ENCODE data around the gene NEK6.

Gene NEK6

GRCh38 chr9:124296796-124297550 is 39.2 kb downstream of the NEK6 start:
- no peak for DNase-seq (ENCODE audit: low read depth, low spot score)

DNA sequence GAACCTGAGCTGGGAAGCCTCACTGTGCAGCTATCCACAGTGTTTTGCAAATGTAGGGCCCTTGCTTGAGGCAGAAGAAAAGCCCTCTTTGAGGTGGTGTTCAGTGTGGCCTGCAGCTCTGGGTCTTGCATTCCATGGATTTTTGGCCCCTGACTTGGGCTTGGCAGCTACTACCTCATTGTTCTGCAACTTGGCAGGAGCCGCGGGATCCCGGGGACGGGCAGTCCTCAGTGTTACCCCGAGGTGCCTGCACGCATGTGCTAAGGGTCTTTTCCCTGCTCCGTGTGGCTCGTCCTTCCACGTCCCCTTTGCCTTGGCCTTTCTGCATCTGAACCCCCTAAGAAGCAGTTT is 39.8 kb downstream of the NEK6 start:
- DNase-seq (ENCODE audit: low read depth, low spot score): no peak

DNA sequence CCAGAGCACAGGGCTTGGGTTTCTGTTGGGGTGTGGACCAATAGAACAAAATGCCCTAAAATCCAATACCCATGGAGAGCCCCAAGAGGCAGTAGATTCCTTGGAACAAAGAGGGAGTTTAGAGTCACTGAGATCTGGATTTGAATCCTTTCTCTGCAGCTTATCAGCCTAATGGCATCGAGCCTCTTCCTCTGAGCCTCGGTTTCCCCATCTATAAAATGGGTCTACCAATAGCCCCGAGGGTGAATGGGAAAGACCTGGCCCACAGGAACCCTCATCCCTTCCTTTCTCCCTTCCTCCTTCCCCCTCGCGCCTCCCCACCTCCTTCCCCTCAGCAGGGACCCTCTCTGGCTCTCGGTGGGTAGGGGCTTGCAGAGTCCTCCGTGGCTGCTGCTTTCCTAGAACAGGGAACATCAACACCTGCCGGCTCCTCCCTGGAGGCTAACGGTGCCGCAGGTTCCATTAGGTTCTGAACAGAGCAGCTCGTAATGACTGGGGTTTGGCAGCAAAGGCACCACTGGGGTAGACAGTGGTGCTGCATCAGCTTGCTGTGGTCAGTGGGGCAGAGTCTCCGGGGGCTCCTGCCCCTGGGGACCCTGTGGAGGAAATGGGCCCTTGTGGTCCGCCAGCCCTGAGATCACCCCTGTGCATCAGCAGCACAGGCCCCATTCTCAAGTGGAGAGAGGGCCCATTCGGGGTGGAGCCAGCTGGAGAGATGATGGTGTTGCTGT is 40.3 kb downstream of the NEK6 start:
- DNase-seq (ENCODE audit: low read depth, low spot score): no peak

DNA sequence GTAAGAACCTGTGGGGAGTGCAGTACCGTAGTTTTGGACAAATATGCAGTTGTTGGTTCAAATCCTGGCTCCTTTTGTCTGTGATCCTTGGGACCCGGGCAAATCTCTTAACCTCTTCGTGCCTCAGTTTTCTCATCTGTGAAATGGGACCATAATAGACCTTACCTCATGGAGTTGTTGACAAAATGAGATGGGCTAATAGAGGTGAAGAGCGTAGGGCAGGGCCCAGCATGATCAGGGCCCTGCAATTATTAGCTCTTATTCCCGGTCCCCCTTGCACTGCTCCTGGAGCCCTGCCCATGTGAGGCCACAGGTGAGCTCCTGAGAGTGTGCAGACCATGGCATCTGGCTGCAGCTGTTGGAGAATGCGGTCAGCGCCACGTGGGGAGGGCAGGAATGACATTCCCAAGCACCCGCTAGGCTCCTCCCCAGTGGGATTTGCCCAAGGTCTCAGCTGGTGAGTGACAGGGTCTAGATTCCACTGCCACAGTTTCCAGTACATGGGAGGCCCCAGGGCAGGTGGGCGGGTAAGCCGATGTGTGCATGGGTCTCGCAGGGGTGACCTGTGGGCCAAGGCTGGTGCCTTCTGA is 41.0 kb downstream of the NEK6 start:
- no peak for DNase-seq (ENCODE audit: low read depth, low spot score)

- DNase-seq (ENCODE audit: low read depth, low spot score): no peak
Observed at GRCh38 chr9:124299515-124300090, 41.9 kb downstream of the NEK6 start.

DNA sequence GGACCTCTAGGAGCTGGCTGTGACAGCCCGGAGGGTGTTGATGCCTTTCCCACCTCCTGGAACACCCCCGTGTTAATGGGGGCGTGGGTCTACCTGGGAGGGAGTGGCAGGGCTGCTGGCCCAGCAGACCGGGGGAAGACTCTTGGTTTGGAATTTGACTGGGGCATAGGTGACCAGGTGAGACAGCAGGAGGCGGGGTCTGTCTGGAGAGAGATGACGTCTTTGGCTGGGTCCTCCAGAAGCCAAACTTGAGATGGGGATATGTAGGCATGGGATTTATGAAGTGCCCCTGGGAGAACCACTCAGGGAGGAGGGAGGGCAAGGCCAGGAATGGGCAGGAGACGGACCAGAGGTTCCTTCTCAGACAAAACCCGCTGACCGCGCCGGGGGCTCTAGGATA is 42.6 kb downstream of the NEK6 start:
- DNase-seq (ENCODE audit: low read depth, low spot score): no peak

- no peak for DNase-seq (ENCODE audit: low read depth, low spot score)
Observed at GRCh38 chr9:124302921-124303320, 45.2 kb downstream of the NEK6 start.

- DNase-seq (ENCODE audit: low read depth, low spot score): no peak
Observed at GRCh38 chr9:124303762-124304161, 46.0 kb downstream of the NEK6 start.

DNA sequence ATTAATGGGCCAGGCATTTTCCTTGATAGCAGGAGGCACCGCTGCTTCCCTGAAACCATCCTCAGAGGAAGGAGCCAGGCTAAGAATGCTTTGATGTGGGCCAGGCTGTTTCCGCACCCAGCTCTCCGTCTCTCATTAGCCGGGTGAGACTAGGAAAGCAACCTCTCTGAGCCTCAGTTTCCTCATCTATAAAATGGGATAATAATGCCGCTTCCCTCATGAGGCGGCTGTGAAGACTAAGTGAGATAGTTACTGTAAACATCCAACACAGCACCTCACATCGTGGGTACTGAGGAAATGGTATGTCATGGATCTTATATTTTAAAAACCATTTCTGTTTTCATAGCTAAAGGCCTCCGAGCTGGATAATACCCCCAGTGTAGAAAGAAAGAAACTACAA is 46.5 kb downstream of the NEK6 start:
- no peak for DNase-seq (ENCODE audit: low read depth, low spot score)

GRCh38 chr9:124306098-124306735 is 48.5 kb downstream of the NEK6 start:
- no peak for DNase-seq (ENCODE audit: low read depth, low spot score)

DNA sequence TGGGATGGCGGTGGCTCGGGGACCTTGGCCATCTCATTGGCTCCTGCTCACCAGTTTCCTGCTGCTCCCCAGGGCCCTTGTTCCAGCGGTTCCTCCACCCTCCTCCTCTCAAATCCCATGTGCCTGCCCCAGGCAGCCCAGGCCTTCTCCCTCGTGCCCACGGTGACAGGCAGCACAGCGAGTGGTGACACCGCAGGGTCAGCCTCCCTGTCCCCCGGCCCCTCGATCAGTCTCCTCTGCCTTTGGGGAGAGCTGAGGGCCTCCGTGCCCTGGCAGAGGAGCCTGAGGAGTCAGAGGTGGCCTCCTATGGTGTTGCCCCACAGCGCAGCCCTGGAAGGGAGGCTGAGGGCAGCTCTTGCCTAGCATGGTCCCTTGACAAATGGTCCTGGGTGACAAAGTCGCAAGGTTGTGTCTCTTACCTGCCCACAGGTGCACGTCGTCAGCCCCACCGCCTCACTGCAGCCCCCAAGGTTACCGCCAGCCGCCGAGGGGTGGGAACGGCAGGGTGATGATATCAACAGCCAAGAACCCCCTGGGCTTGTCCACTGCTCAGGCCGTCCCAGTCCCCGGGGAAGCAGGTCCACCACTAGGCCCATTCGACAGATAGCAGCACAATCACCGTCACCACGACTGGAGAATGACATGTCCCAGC is 49.8 kb downstream of the NEK6 start:
- DNase-seq (ENCODE audit: low read depth, low spot score): no peak

DNA sequence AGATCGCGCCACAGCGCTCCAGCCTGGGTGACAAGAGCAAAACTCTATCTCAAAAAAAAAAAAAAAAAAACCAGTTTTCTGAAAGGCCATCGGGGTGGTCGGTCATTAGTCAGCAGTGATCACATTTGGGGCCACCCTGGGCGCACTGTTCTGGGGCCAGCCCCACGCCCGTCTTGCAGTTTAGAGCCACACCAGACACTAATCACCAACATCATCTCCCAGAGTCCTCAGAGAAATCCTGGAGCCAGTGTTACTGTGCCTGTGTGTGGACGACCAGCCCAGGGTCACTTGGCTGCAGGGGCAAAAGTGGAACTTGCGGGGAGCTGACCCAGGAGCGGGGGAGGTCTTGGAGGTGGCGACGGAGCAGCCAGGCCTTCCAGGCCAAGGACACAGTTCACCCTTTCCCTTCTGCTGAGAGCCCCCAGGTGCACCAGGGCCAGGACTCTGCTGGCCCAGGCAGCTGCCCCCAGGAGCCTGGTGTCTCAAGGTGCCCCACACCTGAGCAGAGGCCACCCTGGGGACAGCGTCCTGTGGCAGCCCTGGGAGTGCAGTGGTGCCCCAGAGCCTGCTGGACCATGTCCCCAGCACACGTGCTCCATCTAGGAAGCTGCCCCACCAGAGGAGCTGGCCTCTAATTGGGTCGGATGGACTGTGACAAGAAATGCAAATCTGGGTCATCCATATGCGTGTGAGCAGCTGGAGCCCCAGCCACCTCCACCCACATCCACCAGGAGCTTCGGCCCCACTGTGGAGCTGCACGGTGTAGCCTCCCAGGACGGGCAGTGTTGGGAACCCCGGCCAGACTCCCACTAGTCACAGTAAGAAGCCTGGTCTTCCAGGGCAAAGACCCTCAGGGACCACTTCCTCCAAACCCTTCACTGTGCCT is 51.1 kb downstream of the NEK6 start:
- no peak for DNase-seq (ENCODE audit: low read depth, low spot score)

DNA sequence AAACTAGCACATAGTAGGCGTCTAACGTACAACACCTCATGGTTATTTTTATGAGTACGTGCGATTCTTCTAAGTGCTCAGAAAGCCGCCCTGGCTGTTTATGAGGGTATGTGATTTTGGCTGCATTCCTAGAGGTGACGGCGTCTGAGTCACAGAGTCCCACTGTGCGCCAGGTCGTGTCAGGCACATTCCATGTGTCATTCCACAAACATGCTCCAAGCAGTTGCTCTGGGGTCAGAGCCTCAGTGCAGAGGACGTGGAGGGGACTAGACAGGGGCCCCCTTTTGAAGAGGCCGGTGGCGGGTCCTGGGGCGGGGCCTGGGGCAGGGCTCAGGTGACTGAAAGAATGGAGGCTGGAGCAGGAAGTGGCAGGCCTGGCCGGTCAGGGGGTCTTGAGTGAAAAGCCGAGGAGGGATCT is 51.9 kb downstream of the NEK6 start:
- DNase-seq (ENCODE audit: low read depth, low spot score): peak; percentile 89

- DNase-seq (ENCODE audit: low read depth, low spot score): no peak
Observed at GRCh38 chr9:124311283-124311682, 53.5 kb downstream of the NEK6 start.

GRCh38 chr9:124312290-124313265 is 54.8 kb downstream of the NEK6 start:
- DNase-seq (ENCODE audit: low read depth, low spot score): no peak

DNA sequence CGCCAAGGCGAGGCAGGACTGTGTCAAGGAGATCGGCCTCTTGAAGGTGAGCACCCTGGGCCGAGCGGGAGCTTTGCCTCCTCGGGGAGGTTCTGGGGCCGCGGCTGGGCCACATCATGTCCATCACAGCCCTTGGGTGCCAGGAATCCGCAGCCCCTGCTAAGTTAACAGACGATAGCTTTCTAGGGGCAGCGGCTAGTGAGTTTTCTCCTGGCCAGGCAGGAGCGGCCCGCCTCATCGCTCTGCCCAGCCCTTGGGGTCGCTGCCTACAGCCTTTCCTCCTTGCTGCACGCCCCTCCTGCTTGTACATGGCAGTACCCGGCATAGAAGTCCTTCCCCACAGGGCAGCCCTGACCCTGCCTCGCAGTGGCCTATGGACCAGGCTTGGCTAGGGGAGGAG is 56.2 kb downstream of the NEK6 start:
- no peak for DNase-seq (ENCODE audit: low read depth, low spot score)

- DNase-seq (ENCODE audit: low read depth, low spot score): no peak
Observed at GRCh38 chr9:124315882-124316281, 58.1 kb downstream of the NEK6 start.

- DNase-seq (ENCODE audit: low read depth, low spot score): no peak
Observed at GRCh38 chr9:124320062-124320973, 62.6 kb downstream of the NEK6 start.

Data from smooth muscle cell of the brain vasculature (primary cell).